ENCODE measurements around the gene ANTKMT.

DNA sequence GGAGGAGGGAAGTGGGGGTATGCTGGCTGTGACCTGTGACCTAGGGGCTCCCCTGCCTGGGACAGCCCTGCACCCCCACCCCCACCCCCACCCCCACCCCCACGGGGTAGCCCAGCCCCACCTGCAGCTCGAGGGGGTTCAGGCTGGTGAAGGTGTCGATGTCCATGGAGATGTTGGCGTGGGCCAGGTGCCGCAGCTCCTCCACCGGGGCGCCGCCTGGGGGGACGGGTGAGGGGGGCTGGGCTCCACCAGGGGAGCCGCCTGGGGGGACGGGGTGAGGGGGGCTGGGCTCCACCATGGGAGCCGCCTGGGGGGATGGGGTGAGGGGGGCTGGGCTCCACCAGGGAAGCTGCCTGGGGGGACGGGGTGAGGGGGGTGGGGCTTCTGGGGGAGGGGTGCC is 49.5 kb downstream of the ANTKMT start:
- no peak for TF ChIP-seq EZH2 (IDR thresholded peaks at IDR 0.05; ENCODE audit: insufficient read depth, low read length)
- TF ChIP-seq, protein P1, sequence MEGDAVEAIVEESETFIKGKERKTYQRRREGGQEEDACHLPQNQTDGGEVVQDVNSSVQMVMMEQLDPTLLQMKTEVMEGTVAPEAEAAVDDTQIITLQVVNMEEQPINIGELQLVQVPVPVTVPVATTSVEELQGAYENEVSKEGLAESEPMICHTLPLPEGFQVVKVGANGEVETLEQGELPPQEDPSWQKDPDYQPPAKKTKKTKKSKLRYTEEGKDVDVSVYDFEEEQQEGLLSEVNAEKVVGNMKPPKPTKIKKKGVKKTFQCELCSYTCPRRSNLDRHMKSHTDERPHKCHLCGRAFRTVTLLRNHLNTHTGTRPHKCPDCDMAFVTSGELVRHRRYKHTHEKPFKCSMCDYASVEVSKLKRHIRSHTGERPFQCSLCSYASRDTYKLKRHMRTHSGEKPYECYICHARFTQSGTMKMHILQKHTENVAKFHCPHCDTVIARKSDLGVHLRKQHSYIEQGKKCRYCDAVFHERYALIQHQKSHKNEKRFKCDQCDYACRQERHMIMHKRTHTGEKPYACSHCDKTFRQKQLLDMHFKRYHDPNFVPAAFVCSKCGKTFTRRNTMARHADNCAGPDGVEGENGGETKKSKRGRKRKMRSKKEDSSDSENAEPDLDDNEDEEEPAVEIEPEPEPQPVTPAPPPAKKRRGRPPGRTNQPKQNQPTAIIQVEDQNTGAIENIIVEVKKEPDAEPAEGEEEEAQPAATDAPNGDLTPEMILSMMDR (IDR thresholded peaks at IDR 0.05; ENCODE audit: insufficient read depth, low read depth, low read length) = no peak

Measured in astrocyte (in vitro differentiated cells and primary cell).